WTC11 (cell line): ENCODE results near the gene HECW1. TPM values are rescaled to one million over a fixed set of nuclear protein-coding genes. Genes with fewer than 3 reads are reported as not detected.

ENCODE experiments used
- ATAC-seq: fragments of 200-7000 bp; cut with Tn5 transposase; 2 replicates; pipeline ENCODE4 v1.10.0; 2021; ENCODE audit warnings: mild to moderate bottlenecking, moderate library complexity
- CTCF ChIA-PET: fragments of 300-600 bp; sonication (Branson Sonifier 250); formaldehyde crosslinking; loops from one replicate; lab custom pipeline; 2021; ENCODE audit warnings: antibody characterized with exemption; lab: Charles Lee
- POLR2A ChIA-PET: fragments of 350-600 bp; sonication (Branson Sonifier 250); formaldehyde crosslinking; loops from one replicate; lab custom pipeline; 2021; ENCODE audit warnings: antibody characterized with exemption; lab: Charles Lee
- DNase-seq: peaks from one replicate; pipeline ENCODE4 v3.0.0; 2021; ENCODE audit warnings: low spot score
- H3K27ac Mint-ChIP-seq: 2 replicates; pipeline ENCODE4 v1.8.0; 2021; ENCODE audit warnings: mixed read lengths
- H3K27me3 Mint-ChIP-seq: 2 replicates; pipeline ENCODE4 v1.8.0; 2021; ENCODE audit warnings: low read depth, mild to moderate bottlenecking, moderate library complexity, mixed read lengths
- H3K36me3 Mint-ChIP-seq: 2 replicates; pipeline ENCODE4 v1.8.0; 2021; ENCODE audit warnings: mixed read lengths
- H3K4me1 Mint-ChIP-seq: 2 replicates; pipeline ENCODE4 v1.8.0; 2022; ENCODE audit warnings: mixed read lengths
- H3K4me3 Mint-ChIP-seq: 2 replicates; pipeline ENCODE4 v1.8.0; 2021; ENCODE audit warnings: mild to moderate bottlenecking, moderate library complexity, mixed read lengths
- H3K9me3 Mint-ChIP-seq: 2 replicates; pipeline ENCODE4 v1.8.0; 2021; ENCODE audit warnings: mixed read lengths
- ATF6 ChIP-seq: sonication (generic); formaldehyde crosslinking; IDR thresholded peaks from 2 replicates; pipeline ENCODE4 v1.8.1; 2023; ENCODE audit warnings: mild to moderate bottlenecking, missing genetic modification reagents
- ESRRA ChIP-seq: sonication (generic); formaldehyde crosslinking; IDR thresholded peaks from 2 replicates; pipeline ENCODE4 v1.8.1; 2022; ENCODE audit warnings: mild to moderate bottlenecking, missing genetic modification reagents, borderline replicate concordance
- ETV6 ChIP-seq: sonication (generic); formaldehyde crosslinking; IDR thresholded peaks from 2 replicates; pipeline ENCODE4 v1.8.1; 2022; ENCODE audit warnings: mild to moderate bottlenecking, missing genetic modification reagents
- FOXP1 ChIP-seq: sonication (generic); formaldehyde crosslinking; IDR thresholded peaks from 2 replicates; pipeline ENCODE4 v1.8.0; 2022; ENCODE audit warnings: missing genetic modification reagents, mild to moderate bottlenecking, moderate library complexity, borderline replicate concordance
- GABPB1 ChIP-seq: sonication (generic); formaldehyde crosslinking; IDR thresholded peaks from 2 replicates; pipeline ENCODE4 v1.8.1; 2023; ENCODE audit warnings: mild to moderate bottlenecking, missing genetic modification reagents
- HMGA2 ChIP-seq: fragments of 250-450 bp; sonication (Bioruptor Pico); IDR thresholded peaks from 2 replicates; pipeline ENCODE4 v1.4.0; 2021; ENCODE audit warnings: mild to moderate bottlenecking, moderate library complexity
- JAZF1 ChIP-seq: fragments of 250-450 bp; sonication (Bioruptor Pico); IDR thresholded peaks from 2 replicates; pipeline ENCODE4 v1.9.0; 2021; ENCODE audit warnings: moderate library complexity, mild to moderate bottlenecking, inconsistent platforms
- NFATC4 ChIP-seq: fragments of 250-450 bp; sonication (Bioruptor Pico); IDR thresholded peaks from 2 replicates; pipeline ENCODE4 v1.9.0; 2021; ENCODE audit warnings: mild to moderate bottlenecking
- NFYB ChIP-seq: sonication (generic); formaldehyde crosslinking; conservative IDR thresholded peaks from 2 replicates; pipeline ENCODE4 v1.8.0; 2022; ENCODE audit warnings: low read depth, missing genetic modification reagents
- NR1H2 ChIP-seq: sonication (generic); formaldehyde crosslinking; IDR thresholded peaks from 2 replicates; pipeline ENCODE4 v1.9.0; 2021; ENCODE audit warnings: mild to moderate bottlenecking, moderate library complexity, missing genetic modification reagents
- NR2C2 ChIP-seq: sonication (generic); formaldehyde crosslinking; IDR thresholded peaks from 2 replicates; pipeline ENCODE4 v1.8.0; 2022; ENCODE audit warnings: mild to moderate bottlenecking, missing genetic modification reagents
- NR3C1 ChIP-seq: sonication (generic); formaldehyde crosslinking; conservative IDR thresholded peaks from 2 replicates; pipeline ENCODE4 v1.8.1; 2023; ENCODE audit warnings: low read depth, mild to moderate bottlenecking, missing genetic modification reagents
- RORB ChIP-seq: fragments of 250-450 bp; sonication (Bioruptor Pico); IDR thresholded peaks from 2 replicates; pipeline ENCODE4 v1.9.0; 2021; ENCODE audit warnings: mild to moderate bottlenecking
- SP1 ChIP-seq: sonication (generic); formaldehyde crosslinking; conservative IDR thresholded peaks from 2 replicates; pipeline ENCODE4 v1.8.1; 2022; ENCODE audit warnings: missing genetic modification reagents
- TP53 ChIP-seq: sonication (generic); formaldehyde crosslinking; IDR thresholded peaks from 2 replicates; pipeline ENCODE4 v1.8.1; 2023; ENCODE audit warnings: mild to moderate bottlenecking, missing genetic modification reagents
- ZBTB43 ChIP-seq: sonication (generic); formaldehyde crosslinking; IDR thresholded peaks from 2 replicates; pipeline ENCODE4 v1.8.1; 2023; ENCODE audit warnings: mild to moderate bottlenecking, missing genetic modification reagents
- ZNF281 ChIP-seq: sonication (generic); formaldehyde crosslinking; IDR thresholded peaks from 2 replicates; pipeline ENCODE4 v1.8.0; 2023; ENCODE audit warnings: mild to moderate bottlenecking, missing genetic modification reagents
- ZNF416 ChIP-seq: fragments of 250-450 bp; sonication (Bioruptor Pico); IDR thresholded peaks from 2 replicates; pipeline ENCODE4 v1.9.0; 2021; ENCODE audit warnings: mild to moderate bottlenecking, inconsistent platforms
- ZNF425 ChIP-seq: fragments of 250-450 bp; sonication (Bioruptor Pico); conservative IDR thresholded peaks from 2 replicates; pipeline ENCODE4 v1.9.0; 2021; ENCODE audit warnings: mild to moderate bottlenecking
- ZNF671 ChIP-seq: fragments of 250-450 bp; sonication (Bioruptor Pico); IDR thresholded peaks from 2 replicates; pipeline ENCODE4 v1.8.0; 2021; ENCODE audit warnings: mild to moderate bottlenecking
- total RNA-seq: library from RNA; stranded (reverse); gene quantifications from 3 replicates; pipeline ENCODE4 v1.2.3, GENCODE V29; 2021
- TF ChIP-seq, protein P1 (sequence below): sonication (generic); formaldehyde crosslinking; IDR thresholded peaks from 2 replicates; pipeline ENCODE4 v1.8.0; 2022; ENCODE audit warnings: mild to moderate bottlenecking, missing genetic modification reagents
- TF ChIP-seq, protein P2 (sequence below): sonication (generic); formaldehyde crosslinking; IDR thresholded peaks from 2 replicates; pipeline ENCODE4 v1.8.0; 2022; ENCODE audit warnings: mild to moderate bottlenecking, missing genetic modification reagents
- TF ChIP-seq, protein P3 (sequence below): fragments of 250-450 bp; sonication (Bioruptor Pico); IDR thresholded peaks from 2 replicates; pipeline ENCODE4 v1.9.0; 2021; ENCODE audit warnings: mild to moderate bottlenecking, borderline replicate concordance

The HECW1 gene
- total RNA-seq, 1 experiment from 2014 or later, result 6.1 TPM

DNA sequence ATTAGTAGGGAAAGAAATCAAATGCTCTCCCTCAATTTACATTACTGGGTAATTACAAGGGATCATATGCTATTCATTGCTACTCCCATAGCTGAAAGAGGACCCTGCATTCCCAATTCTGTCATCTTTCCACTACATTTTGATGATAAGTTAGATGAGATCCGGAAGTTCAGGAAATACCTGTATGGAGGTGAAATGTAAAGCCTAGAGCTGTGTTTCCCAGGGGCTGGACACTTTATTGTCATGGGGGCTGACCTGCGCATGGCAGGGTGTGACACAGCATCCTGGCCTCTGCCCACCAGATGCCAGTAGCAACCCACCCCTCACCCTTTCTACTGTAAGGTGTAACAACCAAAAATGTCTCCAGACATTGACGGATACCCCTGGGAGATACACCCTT, 56.6 kb downstream of the HECW1 start (continued):
- no peak for TF ChIP-seq TP53 (CRISPR knock-in tag)
- TF ChIP-seq GABPB1 (CRISPR knock-in tag), result no peak
- TF ChIP-seq SP1, result no peak
- no peak for TF ChIP-seq NR1H2 (CRISPR knock-in tag)
- no peak for TF ChIP-seq RORB (CRISPR knock-in tag)
- TF ChIP-seq, protein P1, sequence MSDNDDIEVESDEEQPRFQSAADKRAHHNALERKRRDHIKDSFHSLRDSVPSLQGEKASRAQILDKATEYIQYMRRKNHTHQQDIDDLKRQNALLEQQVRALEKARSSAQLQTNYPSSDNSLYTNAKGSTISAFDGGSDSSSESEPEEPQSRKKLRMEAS (CRISPR knock-in tag), result no peak
- no peak for TF ChIP-seq HMGA2 (CRISPR knock-in tag)
- TF ChIP-seq, protein P2, sequence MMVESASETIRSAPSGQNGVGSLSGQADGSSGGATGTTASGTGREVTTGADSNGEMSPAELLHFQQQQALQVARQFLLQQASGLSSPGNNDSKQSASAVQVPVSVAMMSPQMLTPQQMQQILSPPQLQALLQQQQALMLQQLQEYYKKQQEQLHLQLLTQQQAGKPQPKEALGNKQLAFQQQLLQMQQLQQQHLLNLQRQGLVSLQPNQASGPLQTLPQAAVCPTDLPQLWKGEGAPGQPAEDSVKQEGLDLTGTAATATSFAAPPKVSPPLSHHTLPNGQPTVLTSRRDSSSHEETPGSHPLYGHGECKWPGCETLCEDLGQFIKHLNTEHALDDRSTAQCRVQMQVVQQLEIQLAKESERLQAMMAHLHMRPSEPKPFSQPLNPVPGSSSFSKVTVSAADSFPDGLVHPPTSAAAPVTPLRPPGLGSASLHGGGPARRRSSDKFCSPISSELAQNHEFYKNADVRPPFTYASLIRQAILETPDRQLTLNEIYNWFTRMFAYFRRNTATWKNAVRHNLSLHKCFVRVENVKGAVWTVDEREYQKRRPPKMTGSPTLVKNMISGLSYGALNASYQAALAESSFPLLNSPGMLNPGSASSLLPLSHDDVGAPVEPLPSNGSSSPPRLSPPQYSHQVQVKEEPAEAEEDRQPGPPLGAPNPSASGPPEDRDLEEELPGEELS (CRISPR knock-in tag), result no peak
- TF ChIP-seq NFYB (CRISPR knock-in tag), result no peak
- TF ChIP-seq NFATC4, result no peak
- TF ChIP-seq ESRRA (CRISPR knock-in tag), result no peak
- TF ChIP-seq, all 79 proteins: peak for 0

GRCh38 chr7:43170571-43170970, 58.1 kb downstream of the HECW1 start:
- H3K27me3 Mint-ChIP-seq, result no peaks in the 10 kb centered on the region
- peak overlapping the region; percentile 41; the same call in 1 of the 2 replicates for H3K27ac Mint-ChIP-seq
- ATAC-seq (peak; percentile 18), DNase-seq (no peak)
- ChIA-PET CTCF (interaction anchor here (0.8 to 2.1 kb wide), 4 partner anchors 62 to 269 kb away, joined by 3 to 10 read pairs (median 6); no protein-coding TSS in a partner anchor), POLR2A (interaction anchor here (0.5 to 1.1 kb wide), 3 partner anchors 20 to 201 kb away, joined by 3 read pairs; no protein-coding TSS in a partner anchor)
- no peaks in the 10 kb centered on the region for H3K9me3 Mint-ChIP-seq
- peaks cover 27% of the 10 kb centered on the region for H3K4me1 Mint-ChIP-seq
- no peak overlapping the region for H3K4me3 Mint-ChIP-seq
- no peaks in the 10 kb centered on the region for H3K36me3 Mint-ChIP-seq
- no peak for TF ChIP-seq ZNF425 (CRISPR knock-in tag)
- no peak for TF ChIP-seq ZNF281 (CRISPR knock-in tag)
- no peak for TF ChIP-seq SP1
- TF ChIP-seq, protein P3, sequence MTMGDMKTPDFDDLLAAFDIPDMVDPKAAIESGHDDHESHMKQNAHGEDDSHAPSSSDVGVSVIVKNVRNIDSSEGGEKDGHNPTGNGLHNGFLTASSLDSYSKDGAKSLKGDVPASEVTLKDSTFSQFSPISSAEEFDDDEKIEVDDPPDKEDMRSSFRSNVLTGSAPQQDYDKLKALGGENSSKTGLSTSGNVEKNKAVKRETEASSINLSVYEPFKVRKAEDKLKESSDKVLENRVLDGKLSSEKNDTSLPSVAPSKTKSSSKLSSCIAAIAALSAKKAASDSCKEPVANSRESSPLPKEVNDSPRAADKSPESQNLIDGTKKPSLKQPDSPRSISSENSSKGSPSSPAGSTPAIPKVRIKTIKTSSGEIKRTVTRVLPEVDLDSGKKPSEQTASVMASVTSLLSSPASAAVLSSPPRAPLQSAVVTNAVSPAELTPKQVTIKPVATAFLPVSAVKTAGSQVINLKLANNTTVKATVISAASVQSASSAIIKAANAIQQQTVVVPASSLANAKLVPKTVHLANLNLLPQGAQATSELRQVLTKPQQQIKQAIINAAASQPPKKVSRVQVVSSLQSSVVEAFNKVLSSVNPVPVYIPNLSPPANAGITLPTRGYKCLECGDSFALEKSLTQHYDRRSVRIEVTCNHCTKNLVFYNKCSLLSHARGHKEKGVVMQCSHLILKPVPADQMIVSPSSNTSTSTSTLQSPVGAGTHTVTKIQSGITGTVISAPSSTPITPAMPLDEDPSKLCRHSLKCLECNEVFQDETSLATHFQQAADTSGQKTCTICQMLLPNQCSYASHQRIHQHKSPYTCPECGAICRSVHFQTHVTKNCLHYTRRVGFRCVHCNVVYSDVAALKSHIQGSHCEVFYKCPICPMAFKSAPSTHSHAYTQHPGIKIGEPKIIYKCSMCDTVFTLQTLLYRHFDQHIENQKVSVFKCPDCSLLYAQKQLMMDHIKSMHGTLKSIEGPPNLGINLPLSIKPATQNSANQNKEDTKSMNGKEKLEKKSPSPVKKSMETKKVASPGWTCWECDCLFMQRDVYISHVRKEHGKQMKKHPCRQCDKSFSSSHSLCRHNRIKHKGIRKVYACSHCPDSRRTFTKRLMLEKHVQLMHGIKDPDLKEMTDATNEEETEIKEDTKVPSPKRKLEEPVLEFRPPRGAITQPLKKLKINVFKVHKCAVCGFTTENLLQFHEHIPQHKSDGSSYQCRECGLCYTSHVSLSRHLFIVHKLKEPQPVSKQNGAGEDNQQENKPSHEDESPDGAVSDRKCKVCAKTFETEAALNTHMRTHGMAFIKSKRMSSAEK (CRISPR knock-in tag), result no peak
- TF ChIP-seq ETV6, result no peak
- TF ChIP-seq ZNF416 (CRISPR knock-in tag), result no peak
- TF ChIP-seq FOXP1 (CRISPR knock-in tag), result no peak
- no peak for TF ChIP-seq ZBTB43 (CRISPR knock-in tag)
- no peak for TF ChIP-seq JAZF1 (CRISPR knock-in tag)
- TF ChIP-seq, protein P1 (CRISPR knock-in tag), result no peak
- no peak for TF ChIP-seq NR3C1
- TF ChIP-seq ATF6, result no peak
- TF ChIP-seq NR2C2 (CRISPR knock-in tag), result no peak
- no peak for TF ChIP-seq ZNF671 (CRISPR knock-in tag)
